ENCODE measurements around the gene PCGF3.

DNA sequence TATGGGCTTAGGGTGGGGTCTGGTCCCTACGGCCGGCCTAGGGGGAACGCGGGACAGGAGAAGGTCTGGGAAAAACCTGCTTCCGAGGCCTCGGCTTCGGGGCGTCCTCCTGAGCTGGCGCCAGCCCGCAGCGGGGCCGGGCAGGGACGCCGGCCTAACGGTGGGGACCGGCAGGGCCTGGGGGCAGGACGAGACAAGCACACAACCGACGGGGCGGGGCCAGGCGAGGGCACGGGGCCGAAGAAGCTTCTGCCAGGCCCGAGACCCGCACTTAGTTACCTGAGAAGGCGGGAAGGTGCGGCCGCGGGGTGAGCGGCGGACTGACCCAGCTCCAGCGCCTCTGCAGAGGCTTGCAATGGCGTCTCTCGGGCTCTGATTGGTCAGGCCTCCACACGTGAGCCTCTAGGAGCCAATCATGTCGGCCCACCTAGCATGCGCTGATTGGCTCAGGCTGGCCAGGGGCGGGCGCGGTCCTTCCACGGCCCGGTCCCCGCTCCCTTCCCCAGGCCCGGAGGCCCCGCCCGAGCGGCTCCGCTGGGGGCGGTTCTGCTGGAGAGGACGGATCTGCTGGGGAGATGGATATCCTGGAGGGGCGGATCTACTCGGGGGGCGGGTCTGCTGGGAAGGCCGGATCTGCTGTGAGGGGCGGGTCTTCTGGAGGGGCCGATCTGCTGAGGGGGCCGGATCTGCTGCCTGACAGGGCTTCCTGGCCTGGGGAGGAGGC lies 76.0 kb downstream of the PCGF3 start:
- TF ChIP-seq, protein P1, sequence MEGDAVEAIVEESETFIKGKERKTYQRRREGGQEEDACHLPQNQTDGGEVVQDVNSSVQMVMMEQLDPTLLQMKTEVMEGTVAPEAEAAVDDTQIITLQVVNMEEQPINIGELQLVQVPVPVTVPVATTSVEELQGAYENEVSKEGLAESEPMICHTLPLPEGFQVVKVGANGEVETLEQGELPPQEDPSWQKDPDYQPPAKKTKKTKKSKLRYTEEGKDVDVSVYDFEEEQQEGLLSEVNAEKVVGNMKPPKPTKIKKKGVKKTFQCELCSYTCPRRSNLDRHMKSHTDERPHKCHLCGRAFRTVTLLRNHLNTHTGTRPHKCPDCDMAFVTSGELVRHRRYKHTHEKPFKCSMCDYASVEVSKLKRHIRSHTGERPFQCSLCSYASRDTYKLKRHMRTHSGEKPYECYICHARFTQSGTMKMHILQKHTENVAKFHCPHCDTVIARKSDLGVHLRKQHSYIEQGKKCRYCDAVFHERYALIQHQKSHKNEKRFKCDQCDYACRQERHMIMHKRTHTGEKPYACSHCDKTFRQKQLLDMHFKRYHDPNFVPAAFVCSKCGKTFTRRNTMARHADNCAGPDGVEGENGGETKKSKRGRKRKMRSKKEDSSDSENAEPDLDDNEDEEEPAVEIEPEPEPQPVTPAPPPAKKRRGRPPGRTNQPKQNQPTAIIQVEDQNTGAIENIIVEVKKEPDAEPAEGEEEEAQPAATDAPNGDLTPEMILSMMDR (IDR thresholded peaks at IDR 0.05; ENCODE audit: low read depth, low read length, missing input control) = no peak
- TF ChIP-seq, protein P2, sequence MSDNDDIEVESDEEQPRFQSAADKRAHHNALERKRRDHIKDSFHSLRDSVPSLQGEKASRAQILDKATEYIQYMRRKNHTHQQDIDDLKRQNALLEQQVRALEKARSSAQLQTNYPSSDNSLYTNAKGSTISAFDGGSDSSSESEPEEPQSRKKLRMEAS (IDR thresholded peaks at IDR 0.05) = no peak
- TF ChIP-seq, protein P3, sequence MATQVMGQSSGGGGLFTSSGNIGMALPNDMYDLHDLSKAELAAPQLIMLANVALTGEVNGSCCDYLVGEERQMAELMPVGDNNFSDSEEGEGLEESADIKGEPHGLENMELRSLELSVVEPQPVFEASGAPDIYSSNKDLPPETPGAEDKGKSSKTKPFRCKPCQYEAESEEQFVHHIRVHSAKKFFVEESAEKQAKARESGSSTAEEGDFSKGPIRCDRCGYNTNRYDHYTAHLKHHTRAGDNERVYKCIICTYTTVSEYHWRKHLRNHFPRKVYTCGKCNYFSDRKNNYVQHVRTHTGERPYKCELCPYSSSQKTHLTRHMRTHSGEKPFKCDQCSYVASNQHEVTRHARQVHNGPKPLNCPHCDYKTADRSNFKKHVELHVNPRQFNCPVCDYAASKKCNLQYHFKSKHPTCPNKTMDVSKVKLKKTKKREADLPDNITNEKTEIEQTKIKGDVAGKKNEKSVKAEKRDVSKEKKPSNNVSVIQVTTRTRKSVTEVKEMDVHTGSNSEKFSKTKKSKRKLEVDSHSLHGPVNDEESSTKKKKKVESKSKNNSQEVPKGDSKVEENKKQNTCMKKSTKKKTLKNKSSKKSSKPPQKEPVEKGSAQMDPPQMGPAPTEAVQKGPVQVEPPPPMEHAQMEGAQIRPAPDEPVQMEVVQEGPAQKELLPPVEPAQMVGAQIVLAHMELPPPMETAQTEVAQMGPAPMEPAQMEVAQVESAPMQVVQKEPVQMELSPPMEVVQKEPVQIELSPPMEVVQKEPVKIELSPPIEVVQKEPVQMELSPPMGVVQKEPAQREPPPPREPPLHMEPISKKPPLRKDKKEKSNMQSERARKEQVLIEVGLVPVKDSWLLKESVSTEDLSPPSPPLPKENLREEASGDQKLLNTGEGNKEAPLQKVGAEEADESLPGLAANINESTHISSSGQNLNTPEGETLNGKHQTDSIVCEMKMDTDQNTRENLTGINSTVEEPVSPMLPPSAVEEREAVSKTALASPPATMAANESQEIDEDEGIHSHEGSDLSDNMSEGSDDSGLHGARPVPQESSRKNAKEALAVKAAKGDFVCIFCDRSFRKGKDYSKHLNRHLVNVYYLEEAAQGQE (IDR thresholded peaks at IDR 0.05) = no peak
